Measurements from ENCODE around the gene PRRT2. TPM values are rescaled to one million over a fixed set of nuclear protein-coding genes. Genes with fewer than 3 reads are reported as not detected.
"Not testable (repeated sequence)": the region's sequence is repeated elsewhere in the genome, so short reads cannot be mapped to it uniquely, and the experiment has no call there.

PRRT2 gene
- total and polyA plus RNA-seq, 4 donors: 5.3 to 36.6 (median 20.7) TPM

DNA sequence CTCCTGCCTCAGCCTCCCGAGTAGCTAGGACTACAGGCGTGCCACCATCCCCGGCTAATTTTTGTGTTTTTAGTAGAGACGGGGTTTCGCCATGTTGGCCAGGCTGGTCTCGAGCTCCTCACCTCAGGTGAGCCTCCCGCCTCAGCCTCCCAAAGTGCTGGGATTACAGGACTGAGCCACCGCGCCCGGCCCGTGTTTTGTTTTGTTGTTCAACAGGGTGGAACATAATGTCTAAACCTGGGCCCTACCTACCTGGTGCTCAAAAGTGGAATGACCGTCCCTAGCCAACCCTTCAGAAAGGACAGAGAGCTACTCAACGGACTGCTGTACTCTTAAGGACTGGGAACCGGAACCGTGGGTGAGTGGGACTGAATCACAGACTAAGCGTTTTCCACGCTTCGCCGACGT is 22.2 kb upstream of the PRRT2 start:
- H3K27ac ChIP-seq (ENCODE audit: low read depth in 1 of 2, low read length in 2 of 2): peak overlapping the region; percentile 6 to 80
- H3K27me3 ChIP-seq (ENCODE audit: control insufficient read depth in 1 of 2, insufficient read depth in 2 of 2, low read length in 1 of 2): no peaks in the 10 kb centered on the region
- DNase-seq (no peak), ATAC-seq (ENCODE audit: low FRiP score) (no peak)
- intact Hi-C loops (cut with DNase I): no loop called here
- H3K36me3 ChIP-seq (ENCODE audit: control insufficient read depth in 1 of 2, insufficient read depth in 2 of 2, low read length in 1 of 2): no peaks in the 10 kb centered on the region
- 58 to 59% methylated on average over 20 of the region's 20 CpGs for WGBS, 2 donors
- H3K4me3 ChIP-seq (ENCODE audit: low read length in 2 of 2): peak overlapping the region in 1 of 2 donors; percentile 1
- H3K9me3 ChIP-seq (ENCODE audit: control insufficient read depth, low read length): no peaks in the 10 kb centered on the region
- H3K4me1 ChIP-seq (ENCODE audit: control insufficient read depth in 1 of 2, insufficient read depth in 2 of 2, low read length in 2 of 2): no peaks in the 10 kb centered on the region

DNA sequence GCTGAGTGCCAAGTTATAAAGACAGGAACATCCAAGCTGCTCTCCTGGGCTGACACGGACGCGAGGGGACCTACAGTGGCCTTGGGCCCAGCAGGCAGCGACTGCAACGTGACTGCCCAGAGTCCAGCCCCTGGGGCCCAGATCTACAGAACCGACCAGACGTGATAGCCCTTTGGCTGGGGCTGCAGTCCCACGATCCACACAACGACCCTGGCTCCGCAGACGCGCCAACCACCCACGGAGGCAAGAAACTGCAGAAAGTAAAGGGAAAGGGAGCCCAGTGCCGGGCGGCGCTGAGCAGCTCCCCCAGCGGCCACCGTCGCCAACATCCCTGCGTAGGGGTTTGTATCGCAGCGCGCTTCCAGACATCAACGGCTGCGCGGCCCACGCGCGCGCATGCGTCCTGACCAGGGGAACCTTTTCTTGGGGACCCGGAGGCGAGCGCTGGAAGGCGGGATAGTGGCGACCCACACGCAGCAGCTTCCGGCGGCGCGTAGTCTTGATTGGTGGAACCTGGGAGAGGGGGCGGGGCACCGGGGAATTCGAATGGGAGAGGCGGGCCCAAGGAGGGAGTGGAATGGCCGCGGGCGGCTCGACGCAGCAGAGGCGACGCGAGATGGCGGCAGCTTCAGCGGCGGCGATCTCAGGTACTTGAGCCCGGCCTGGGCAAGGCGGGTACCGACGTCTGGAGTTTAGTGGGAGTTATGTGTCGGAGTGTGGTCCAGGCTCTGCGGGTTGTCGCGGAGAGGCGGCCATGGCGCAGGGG is 21.6 kb upstream of the PRRT2 start, which contains the start of gene KIF22:
Gene KIF22 (plus strand): TSS at position 569 of the 766 bp plus-strand sequence. CDS start 9 bp downstream, at position 578.
- intact Hi-C loops (cut with DNase I): no loop called here
- peak; percentile 99 to 100 for DNase-seq
- ATAC-seq (ENCODE audit: low FRiP score): peak; percentile 100
- Histone ChIP-seq H3K4me1 (ENCODE audit: control insufficient read depth in 1 of 2, insufficient read depth in 2 of 2, low read length in 2 of 2) (no peaks in the 10 kb centered on the region), H3K27me3 (ENCODE audit: control insufficient read depth in 1 of 2, insufficient read depth in 2 of 2, low read length in 1 of 2) (no peaks in the 10 kb centered on the region), H3K9me3 (ENCODE audit: control insufficient read depth, low read length) (no peaks in the 10 kb centered on the region), H3K36me3 (ENCODE audit: control insufficient read depth in 1 of 2, insufficient read depth in 2 of 2, low read length in 1 of 2) (no peaks in the 10 kb centered on the region), H3K27ac (ENCODE audit: low read depth in 1 of 2, low read length in 2 of 2) (peak within 1 kb of the TSS; percentile 6 to 80), H3K4me3 (ENCODE audit: low read length in 2 of 2) (peak within 1 kb of the TSS; percentile 51 to 77)
- 0% methylated on average over 64 to 67 of the region's 67 CpGs for WGBS, 2 donors

DNA sequence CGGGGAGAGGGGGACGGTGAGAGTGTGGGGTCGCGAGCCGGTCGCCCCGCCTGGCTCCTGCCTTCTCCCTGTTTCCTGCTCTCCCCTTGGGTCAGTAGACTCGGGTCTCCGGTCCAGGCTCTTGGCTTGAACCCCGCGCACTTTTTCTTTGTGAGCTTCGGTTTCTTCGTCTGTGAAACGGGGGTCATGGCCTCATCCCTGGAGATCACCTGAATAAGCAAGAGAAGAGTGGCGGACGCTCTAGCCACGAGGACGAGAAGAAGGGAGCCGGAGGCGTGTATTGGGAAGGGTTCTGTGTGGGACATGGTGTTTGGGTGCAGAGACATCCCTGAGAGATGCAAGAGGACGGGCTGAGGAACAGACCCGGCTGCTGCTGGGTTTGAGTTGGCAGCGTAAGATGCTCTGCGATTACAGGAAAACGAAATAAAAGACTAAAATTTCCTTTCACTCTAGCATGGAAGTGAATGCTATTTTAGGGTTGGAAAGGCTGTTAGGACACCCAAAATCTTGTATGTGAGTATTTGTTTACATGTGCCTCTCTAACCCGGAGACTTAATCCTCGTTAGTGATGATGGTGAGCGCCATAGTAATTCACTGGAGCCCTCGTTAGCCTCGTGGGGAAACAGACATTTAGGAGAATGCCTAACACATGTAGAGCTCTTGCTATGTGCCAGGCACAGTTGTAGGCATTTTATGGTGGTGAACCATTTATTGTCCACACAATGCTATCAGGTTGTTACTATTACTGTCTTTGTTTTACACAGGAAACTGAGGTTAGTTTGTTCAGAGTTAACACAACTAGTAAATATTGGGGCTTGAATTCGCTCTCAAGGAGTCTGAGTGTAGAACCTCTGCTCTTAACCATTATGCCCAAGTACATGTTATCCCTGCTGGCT is 20.8 kb upstream of the PRRT2 start:
- Histone ChIP-seq H3K4me3 (ENCODE audit: low read length in 2 of 2) (peak overlapping the region; percentile 51 to 77), H3K9me3 (ENCODE audit: control insufficient read depth, low read length) (no peaks in the 10 kb centered on the region), H3K27ac (ENCODE audit: low read depth in 1 of 2, low read length in 2 of 2) (peak overlapping the region in 1 of 2 donors; percentile 22), H3K4me1 (ENCODE audit: control insufficient read depth in 1 of 2, insufficient read depth in 2 of 2, low read length in 2 of 2) (no peaks in the 10 kb centered on the region), H3K27me3 (ENCODE audit: control insufficient read depth in 1 of 2, insufficient read depth in 2 of 2, low read length in 1 of 2) (no peaks in the 10 kb centered on the region), H3K36me3 (ENCODE audit: control insufficient read depth in 1 of 2, insufficient read depth in 2 of 2, low read length in 1 of 2) (no peaks in the 10 kb centered on the region)
- WGBS, 2 donors: 2% methylated on average over 25 to 31 of the region's 31 CpGs
- ATAC-seq (ENCODE audit: low FRiP score): peak; percentile 1
- intact Hi-C loops (cut with DNase I): no loop called here
- DNase-seq: no peak

DNA sequence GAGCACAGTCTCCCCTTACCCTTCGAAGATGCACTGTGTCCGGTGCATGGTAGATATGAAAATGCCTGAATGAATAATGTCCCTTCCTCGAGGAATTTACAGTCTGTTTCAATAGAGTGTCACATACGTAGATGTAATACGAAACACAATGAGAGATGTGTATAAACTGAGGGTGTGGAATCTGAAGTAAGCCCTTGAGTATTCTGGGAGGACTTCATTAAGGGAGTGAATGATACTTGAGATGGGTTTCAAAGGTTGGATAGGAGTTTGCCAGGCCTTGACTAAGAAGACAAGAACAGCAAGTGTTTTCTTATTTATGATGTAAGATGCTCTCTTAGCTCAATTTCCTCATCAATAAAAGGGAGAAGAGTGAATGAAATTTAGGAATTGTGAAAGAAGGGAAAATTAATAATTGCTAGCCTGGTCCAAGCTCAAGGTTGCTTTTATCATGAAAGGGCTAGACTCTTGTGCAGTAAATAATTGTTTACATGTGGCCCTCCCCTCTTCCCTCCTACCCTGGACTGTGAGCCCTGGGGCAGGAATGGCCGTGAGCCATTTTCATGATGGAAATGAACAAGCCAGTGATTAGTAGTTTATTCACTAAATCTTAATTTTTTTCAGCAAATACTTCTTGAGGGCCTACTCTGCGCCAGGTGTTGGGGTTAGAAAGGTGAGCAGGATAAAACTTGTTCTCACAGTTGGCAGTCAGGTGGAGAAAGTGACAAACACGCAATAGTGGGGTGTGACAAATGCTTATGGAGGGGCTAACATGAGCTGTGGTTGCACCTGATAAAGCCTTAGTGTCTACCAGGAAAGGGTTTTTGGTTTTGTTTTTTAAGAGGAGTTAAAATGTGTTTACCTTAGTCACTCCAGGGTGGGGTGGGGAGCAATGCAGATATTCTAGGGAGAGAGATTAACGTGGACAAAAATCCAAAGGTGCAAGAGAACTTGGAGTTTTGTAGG is 19.9 kb upstream of the PRRT2 start:
- Histone ChIP-seq H3K27me3 (ENCODE audit: control insufficient read depth in 1 of 2, insufficient read depth in 2 of 2, low read length in 1 of 2) (no peaks in the 10 kb centered on the region), H3K27ac (ENCODE audit: low read depth in 1 of 2, low read length in 2 of 2) (no peak overlapping the region), H3K36me3 (ENCODE audit: control insufficient read depth in 1 of 2, insufficient read depth in 2 of 2, low read length in 1 of 2) (no peaks in the 10 kb centered on the region), H3K9me3 (ENCODE audit: control insufficient read depth, low read length) (no peaks in the 10 kb centered on the region), H3K4me1 (ENCODE audit: control insufficient read depth in 1 of 2, insufficient read depth in 2 of 2, low read length in 2 of 2) (no peaks in the 10 kb centered on the region), H3K4me3 (ENCODE audit: low read length in 2 of 2) (no peak overlapping the region)
- no peak for ATAC-seq (ENCODE audit: low FRiP score)
- DNase-seq: no peak
- intact Hi-C loops (cut with DNase I): no loop called here
- whole genome bisulfite sequencing, 2 donors: 73 to 74% methylated on average over 9 of the region's 9 CpGs

DNA sequence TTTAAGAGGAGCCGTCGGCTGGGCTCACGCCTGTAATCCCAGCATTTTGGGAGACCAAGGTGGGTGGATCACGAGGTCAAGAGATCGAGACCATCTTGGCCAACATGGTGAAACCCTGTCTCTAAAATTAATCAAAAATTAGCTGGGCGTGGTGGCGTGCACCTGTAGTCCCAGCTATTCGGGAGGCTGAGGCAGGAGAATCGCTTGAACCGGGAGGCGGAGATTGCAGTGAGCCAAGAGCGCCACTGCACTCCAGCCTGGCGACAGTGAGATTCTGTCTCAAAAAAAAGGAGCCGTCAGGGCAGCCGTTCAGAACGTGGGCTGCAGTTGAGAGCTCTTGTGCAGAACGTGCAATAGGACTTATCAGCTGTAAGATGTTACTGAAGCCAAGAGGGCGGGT is 18.8 kb upstream of the PRRT2 start:
- H3K4me3 ChIP-seq (ENCODE audit: low read length in 2 of 2); H3K4me1 ChIP-seq (ENCODE audit: control insufficient read depth in 1 of 2, insufficient read depth in 2 of 2, low read length in 2 of 2); H3K9me3 ChIP-seq (ENCODE audit: control insufficient read depth, low read length); ATAC-seq (ENCODE audit: low FRiP score); intact Hi-C loops (cut with DNase I); DNase-seq; H3K27me3 ChIP-seq (ENCODE audit: control insufficient read depth in 1 of 2, insufficient read depth in 2 of 2, low read length in 1 of 2); H3K27ac ChIP-seq (ENCODE audit: low read depth in 1 of 2, low read length in 2 of 2); H3K36me3 ChIP-seq (ENCODE audit: control insufficient read depth in 1 of 2, insufficient read depth in 2 of 2, low read length in 1 of 2): not testable (repeated sequence)
- WGBS, 2 donors: 90 to 91% methylated on average over 18 of the region's 18 CpGs

DNA sequence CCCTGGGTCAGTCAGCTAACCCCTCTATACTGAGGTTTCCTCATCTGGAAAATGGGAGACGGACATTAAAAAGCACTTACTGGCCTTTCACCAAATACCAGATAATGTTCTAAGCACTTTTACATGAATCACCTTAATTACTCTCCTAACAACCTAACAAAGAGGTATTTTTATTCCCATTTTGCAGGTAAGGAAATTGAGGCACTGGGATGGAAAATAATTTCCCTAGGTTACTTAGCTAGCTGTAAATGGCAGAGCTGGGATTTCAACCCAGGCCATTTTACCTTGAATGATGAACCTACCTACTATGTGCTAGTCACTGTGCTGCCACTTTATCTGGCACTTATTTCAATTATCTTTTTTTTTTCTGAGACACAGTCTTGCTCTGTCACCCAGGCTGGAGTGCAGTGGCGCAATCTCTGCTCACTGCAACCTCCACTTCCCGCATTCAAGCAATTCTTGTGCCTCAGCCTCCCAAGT is 17.7 kb upstream of the PRRT2 start:
- Histone ChIP-seq H3K4me1 (ENCODE audit: control insufficient read depth in 1 of 2, insufficient read depth in 2 of 2, low read length in 2 of 2) (no peaks in the 10 kb centered on the region), H3K36me3 (ENCODE audit: control insufficient read depth in 1 of 2, insufficient read depth in 2 of 2, low read length in 1 of 2) (peaks cover 0 to 2% of the 10 kb centered on the region in 2 donors), H3K9me3 (ENCODE audit: control insufficient read depth, low read length) (no peaks in the 10 kb centered on the region), H3K27me3 (ENCODE audit: control insufficient read depth in 1 of 2, insufficient read depth in 2 of 2, low read length in 1 of 2) (no peaks in the 10 kb centered on the region), H3K4me3 (ENCODE audit: low read length in 2 of 2) (no peak overlapping the region), H3K27ac (ENCODE audit: low read depth in 1 of 2, low read length in 2 of 2) (no peak overlapping the region)
- WGBS, 2 donors: 96 to 99% methylated on average over 3 of the region's 3 CpGs
- no peak for DNase-seq
- intact Hi-C loops (cut with DNase I): no loop called here
- no peak for ATAC-seq (ENCODE audit: low FRiP score)

DNA sequence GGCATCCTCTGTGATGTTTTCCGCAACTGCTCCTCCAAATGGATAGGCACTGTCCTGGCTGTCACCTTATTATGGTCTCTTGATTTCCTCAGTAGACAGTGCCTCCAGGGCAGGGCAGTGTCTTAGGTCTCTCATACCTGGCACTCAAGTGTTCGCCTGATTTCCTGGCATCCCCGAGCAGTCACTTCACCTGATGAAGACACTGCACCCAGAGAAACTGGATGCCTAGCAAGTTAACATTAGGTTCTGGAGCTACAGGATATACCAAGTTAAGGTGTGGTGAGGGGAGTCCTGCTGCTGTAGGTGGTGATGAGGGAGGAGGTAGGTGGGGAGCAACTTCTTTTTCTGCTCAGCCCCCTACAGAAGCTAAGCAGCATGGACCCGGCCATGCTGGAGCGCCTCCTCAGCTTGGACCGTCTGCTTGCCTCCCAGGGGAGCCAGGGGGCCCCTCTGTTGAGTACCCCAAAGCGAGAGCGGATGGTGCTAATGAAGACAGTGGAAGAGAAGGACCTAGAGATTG is 9.5 kb upstream of the PRRT2 start:
- peaks cover 0 to 2% of the 10 kb centered on the region in 2 donors for H3K36me3 ChIP-seq (ENCODE audit: control insufficient read depth in 1 of 2, insufficient read depth in 2 of 2, low read length in 1 of 2)
- no peaks in the 10 kb centered on the region for H3K9me3 ChIP-seq (ENCODE audit: control insufficient read depth, low read length)
- no peaks in the 10 kb centered on the region for H3K27me3 ChIP-seq (ENCODE audit: control insufficient read depth in 1 of 2, insufficient read depth in 2 of 2, low read length in 1 of 2)
- no peak overlapping the region for H3K4me3 ChIP-seq (ENCODE audit: low read length in 2 of 2)
- intact Hi-C loops (cut with DNase I): no loop called here
- H3K27ac ChIP-seq (ENCODE audit: low read depth in 1 of 2, low read length in 2 of 2): no peak overlapping the region
- ATAC-seq (ENCODE audit: low FRiP score) (no peak), DNase-seq (no peak)
- H3K4me1 ChIP-seq (ENCODE audit: control insufficient read depth in 1 of 2, insufficient read depth in 2 of 2, low read length in 2 of 2): no peaks in the 10 kb centered on the region
- 93 to 95% methylated on average over 8 of the region's 8 CpGs for WGBS, 2 donors

DNA sequence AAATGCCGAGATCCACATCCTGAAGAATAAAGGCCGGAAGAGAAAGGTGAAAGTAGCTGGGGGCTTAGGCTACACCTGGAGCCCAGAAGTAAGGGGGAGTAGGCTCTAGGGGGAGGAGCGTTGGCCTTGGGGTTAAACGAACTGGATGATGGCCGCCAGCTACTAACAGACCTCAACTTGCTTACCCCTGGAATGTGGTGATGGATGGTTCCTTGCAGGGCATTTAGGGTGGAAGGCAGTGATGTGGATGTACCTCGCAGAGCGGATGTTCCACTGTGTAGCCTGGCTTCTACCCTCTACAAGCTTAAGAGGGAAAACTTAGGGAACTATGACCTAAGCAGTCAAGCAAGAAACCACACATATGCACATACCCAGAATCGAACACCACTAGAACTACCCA is 8.0 kb upstream of the PRRT2 start:
- no peak for DNase-seq
- Histone ChIP-seq H3K27me3 (ENCODE audit: control insufficient read depth in 1 of 2, insufficient read depth in 2 of 2, low read length in 1 of 2) (no peaks in the 10 kb centered on the region), H3K27ac (ENCODE audit: low read depth in 1 of 2, low read length in 2 of 2) (no peak overlapping the region), H3K9me3 (ENCODE audit: control insufficient read depth, low read length) (no peaks in the 10 kb centered on the region), H3K4me1 (ENCODE audit: control insufficient read depth in 1 of 2, insufficient read depth in 2 of 2, low read length in 2 of 2) (no peaks in the 10 kb centered on the region), H3K36me3 (ENCODE audit: control insufficient read depth in 1 of 2, insufficient read depth in 2 of 2, low read length in 1 of 2) (no peaks in the 10 kb centered on the region), H3K4me3 (ENCODE audit: low read length in 2 of 2) (no peak overlapping the region)
- WGBS, 2 donors: 80% methylated on average over 8 of the region's 8 CpGs
- ATAC-seq (ENCODE audit: low FRiP score): no peak
- intact Hi-C loops (cut with DNase I): no loop called here

All from aorta (tissue), 5 donors.